HG03159 (cell line): Measurements from ENCODE around the gene UBXN1.
"Not testable (repeated sequence)": the region's sequence is repeated elsewhere in the genome, so short reads cannot be mapped to it uniquely, and the experiment has no call there.

ENCODE experiments used
- ATAC-seq: cut with Tn5 transposase; IDR thresholded peaks from one replicate; pipeline ENCODE4 v1.9.1; 2021; ENCODE audit warnings: mild to moderate bottlenecking, moderate library complexity; ENCODE audit not compliant: unreplicated experiment

Gene UBXN1

GRCh38 chr11:62673196-62673525 lies 5.7 kb downstream of the UBXN1 start:
- no peak for ATAC-seq

DNA sequence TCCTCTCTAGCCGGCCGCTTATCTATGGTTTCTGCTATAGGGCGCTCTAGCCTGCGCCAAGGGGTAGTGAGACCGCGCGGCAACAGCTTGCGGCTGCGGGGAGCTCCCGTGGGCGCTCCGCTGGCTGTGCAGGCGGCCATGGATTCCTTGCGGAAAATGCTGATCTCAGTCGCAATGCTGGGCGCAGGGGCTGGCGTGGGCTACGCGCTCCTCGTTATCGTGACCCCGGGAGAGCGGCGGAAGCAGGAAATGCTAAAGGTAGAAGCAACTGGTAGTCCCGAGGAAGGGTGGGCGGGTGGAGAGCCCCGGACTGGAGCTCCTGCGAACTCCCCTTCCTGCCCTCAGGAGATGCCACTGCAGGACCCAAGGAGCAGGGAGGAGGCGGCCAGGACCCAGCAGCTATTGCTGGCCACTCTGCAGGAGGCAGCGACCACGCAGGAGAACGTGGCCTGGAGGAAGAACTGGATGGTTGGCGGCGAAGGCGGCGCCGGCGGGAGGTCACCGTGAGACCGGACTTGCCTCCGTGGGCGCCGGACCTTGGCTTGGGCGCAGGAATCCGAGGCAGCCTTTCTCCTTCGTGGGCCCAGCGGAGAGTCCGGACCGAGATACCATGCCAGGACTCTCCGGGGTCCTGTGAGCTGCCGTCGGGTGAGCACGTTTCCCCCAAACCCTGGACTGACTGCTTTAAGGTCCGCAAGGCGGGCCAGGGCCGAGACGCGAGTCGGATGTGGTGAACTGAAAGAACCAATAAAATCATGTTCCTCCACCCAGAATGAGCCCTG lies 7.1 kb downstream of the UBXN1 start, which contains the start of the genes LBHD1 and UQCC3:
TSS of gene LBHD1 (minus strand) at position 660 of the 782 bp plus-strand sequence. CDS start 2,236 bp downstream, outside the sequence.
TSS of gene UQCC3 (plus strand) at position 66 of the 782 bp plus-strand sequence. CDS start at position 139, 73 bp downstream.
- peak; percentile 64 for ATAC-seq

DNA sequence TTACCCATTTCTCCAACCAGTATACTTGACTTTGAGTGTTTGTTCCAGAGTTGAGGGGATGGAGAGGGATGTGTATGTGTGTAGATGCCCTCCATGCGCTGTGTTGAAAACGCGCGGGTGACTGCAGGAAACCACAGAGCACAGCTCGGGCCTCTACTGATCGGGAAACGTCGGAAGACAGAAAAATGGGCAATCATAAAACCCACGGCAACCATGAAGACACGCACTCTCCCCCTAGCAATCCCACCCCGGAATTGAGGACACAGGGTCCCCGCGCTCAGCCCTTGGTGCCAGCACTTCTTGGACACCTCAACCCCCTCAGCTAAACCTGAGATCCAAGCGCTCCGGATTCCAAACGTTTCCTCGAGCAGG lies 7.7 kb downstream of the UBXN1 start:
- ATAC-seq: no peak

- no peak for ATAC-seq
These were observed 9.3 kb downstream of the UBXN1 start for GRCh38 chr11:62669420-62670161.

DNA sequence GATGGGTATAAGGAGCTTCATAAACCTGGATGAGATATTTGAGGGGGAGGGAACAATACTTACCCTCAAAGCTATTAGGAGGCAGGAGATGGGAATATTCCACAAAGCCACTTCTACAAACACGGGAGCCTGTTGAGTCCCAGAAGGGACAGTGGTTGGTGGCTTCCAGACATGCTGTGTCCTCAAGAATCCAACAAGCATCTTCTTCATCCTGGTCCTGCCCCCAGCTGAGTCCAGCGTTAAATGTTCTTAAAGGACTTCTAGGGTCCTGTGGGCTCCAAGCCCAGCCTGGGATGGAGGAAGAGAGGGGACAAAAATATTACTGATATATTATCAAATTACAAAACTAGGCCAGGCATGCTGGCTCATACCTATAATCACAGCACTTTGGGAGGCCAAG lies 11.4 kb downstream of the UBXN1 start:
- no peak for ATAC-seq

GRCh38 chr11:62666259-62666926 lies 12.5 kb downstream of the UBXN1 start:
- no peak for ATAC-seq

- ATAC-seq: peak; percentile 14
These were observed 13.1 kb downstream of the UBXN1 start for GRCh38 chr11:62665599-62666258.

DNA sequence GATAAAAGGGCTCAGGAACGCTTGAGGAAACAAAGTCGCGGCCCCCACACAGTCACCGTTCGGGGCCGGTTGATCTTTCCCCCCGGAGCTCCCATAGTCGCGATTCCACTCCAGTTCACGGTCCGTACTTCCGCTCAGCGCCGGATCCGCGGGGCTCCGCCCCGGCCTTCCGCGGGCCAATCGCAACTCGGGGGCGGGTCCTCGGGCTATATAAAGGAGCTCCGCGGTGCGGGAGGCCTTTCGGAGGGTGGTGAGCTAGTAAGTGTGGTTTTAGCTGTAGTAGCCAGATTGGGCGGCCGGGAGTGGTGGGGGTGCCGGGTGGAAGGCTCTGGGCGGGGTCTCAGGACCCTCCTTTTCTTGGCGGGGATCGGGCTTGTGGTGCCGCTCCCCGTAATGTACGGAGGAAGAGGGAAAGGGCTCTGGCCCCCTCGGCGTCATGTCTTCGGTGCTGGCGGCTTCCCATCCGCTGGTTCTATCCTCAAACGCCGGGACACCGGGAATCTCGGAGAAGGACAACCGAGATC lies 13.7 kb downstream of the UBXN1 start, which contains the start of the genes C11orf98 and CSKMT:
TSS of gene C11orf98 (minus strand) at position 136 of the 524 bp plus-strand sequence. CDS start at position 95, 41 bp downstream.
TSS of gene CSKMT (plus strand) at position 238 of the 524 bp plus-strand sequence. CDS start 568 bp downstream, outside the sequence.
- ATAC-seq: peak; percentile 70

- ATAC-seq: peak; percentile 45
These were observed 14.3 kb downstream of the UBXN1 start for GRCh38 chr11:62664405-62665074.

DNA sequence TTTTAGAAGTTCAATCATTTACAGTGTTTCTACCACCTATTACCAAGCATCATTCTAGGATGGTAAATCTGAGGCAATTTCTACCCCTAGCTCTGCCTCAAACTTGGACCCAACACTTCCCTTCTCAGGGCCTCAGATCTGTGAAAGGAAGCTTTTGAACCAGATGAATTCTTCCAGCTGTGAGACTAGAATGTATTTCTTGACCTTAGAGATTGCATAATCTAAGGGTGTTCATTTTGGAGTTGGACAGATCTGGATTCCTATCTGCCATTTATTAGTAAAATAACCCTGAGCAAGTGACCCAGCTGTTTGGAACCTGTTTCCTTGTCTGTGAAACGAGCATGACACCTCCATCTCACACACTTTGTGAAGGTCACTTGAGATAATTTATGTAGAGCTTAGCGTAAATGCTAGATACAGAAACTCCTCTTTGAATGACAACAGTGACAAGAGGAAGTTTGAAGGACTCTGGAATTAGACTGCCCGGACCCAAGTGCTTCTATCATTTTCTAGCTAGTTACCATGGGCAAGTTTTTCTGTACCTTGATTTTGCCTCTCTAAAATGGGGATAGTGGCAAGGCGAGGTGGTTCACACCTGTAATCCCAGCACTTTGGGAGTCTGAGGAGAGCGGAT lies 22.0 kb downstream of the UBXN1 start:
- ATAC-seq: no peak

DNA sequence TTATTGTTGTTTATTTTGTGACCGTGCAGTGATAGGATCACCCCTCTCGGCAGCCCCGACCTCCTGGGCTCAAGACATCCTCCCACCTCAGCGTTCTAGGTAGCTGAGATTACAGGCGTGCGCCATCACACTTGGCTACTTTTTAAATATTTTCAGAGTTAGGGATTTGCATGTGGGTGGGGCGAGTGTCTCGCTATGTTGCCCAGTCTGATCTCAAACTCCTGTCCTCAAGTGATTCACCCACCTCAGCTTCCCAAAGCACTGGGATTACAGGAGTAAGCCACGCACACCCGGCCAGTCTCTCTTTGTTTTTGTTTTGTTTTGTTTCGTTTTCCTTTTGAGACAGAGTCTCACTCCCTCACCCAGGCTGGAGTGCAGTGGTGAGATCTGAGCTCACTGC lies 24.6 kb downstream of the UBXN1 start:
- no peak for ATAC-seq

DNA sequence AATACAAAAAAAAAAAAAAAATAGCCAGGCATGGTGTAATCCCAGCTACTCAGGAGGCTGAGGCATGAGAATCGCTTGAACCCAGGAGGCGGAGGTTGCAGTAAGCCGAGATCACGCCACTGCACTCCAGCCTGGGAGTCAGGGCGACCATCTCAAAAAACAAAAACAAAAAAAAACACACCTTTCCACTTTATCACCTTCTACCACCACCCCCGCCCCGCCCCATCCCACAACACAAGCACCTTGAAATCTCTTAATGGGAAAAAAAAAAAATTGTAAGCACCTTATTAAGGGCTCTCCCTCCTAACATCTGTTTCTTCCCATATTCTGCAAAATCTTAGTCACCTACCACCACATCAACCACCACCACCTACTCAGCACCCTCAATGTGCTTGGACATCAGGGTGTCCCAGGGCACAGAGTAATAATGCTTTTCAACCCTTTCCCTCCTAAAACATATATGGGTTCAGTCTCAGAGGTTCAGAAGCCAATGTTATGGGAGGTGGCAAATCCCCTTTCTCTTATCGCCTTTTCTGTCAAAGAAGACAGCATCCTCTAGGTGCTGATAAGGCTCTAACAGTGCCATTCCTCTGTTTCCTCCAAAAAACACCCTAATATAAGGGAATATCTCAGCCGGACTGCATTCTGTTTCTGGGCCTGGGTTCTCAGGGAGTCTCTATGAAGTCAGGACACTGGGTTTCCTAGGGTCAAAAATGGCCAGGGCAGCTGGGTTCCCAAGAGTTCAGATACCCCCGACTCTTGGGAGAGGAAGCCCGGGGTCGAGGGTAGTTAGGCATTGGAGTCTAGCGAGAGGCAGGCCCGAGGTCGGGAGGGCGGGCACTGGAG lies 26.5 kb downstream of the UBXN1 start:
- ATAC-seq: no peak

DNA sequence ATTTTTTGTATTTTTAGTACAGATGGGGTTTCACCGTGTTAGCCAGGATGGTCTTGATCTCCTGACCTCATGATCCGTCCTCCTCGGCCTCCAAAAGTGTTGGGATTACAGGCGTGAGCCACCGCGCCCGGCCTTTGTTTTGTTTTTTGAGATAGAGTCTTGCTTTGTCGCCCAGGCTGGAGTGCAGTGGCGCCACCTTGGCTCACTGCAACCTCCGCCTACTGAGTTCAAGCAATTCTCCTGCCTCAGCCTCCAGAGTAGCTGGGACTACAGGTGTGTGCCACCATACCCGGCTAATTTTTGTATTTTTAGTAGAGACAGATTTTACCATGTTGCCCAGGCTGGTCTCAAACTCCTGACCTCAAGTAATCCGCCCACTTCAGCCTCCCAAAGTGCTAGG lies 28.6 kb downstream of the UBXN1 start:
- ATAC-seq: not testable (repeated sequence)

GRCh38 chr11:62649486-62649885 lies 29.4 kb downstream of the UBXN1 start:
- ATAC-seq: no peak

- no peak for ATAC-seq
These were observed 29.9 kb downstream of the UBXN1 start for GRCh38 chr11:62648967-62649364.

GRCh38 chr11:62648185-62648966 lies 30.5 kb downstream of the UBXN1 start:
- ATAC-seq: no peak

DNA sequence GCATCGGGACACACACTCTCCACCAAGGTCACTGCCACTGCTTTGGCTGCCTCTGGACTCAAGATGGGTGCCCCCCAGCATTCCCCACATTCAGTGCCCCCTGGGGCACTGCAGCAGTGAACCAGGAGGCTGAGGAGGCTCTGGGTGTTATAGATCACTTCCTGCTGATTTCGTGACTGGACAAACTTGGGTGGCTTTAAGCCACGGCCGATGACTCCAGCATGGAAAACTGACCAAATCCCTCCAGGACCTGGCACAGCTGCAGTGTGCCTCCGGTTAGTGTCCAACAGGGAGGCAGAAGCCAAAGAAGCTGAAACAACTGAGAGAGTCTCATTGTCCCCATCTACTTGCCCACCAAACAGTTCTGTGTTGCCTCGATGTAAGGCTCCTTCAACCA lies 31.3 kb downstream of the UBXN1 start:
- ATAC-seq: no peak
